A673 (cell line): Measurements from ENCODE around the gene EIF3I. TPM values are rescaled to one million over a fixed set of nuclear protein-coding genes. Genes with fewer than 3 reads are reported as not detected.

Source experiments
- BruUV-seq: library from RNA; stranded (reverse); fragments of 400-500 nt; replicated peaks from 2 replicates; lab custom pipeline; 2021; lab: Mats Ljungman, UMichigan
- CTCF ChIA-PET: fragments of 300-600 bp; sonication (Branson Sonifier 250); formaldehyde crosslinking; loops from one replicate; lab custom pipeline; 2022; ENCODE audit warnings: antibody characterized with exemption; lab: Charles Lee
- POLR2A ChIA-PET: fragments of 300-600 bp; sonication (Branson Sonifier 250); formaldehyde crosslinking; loops from one replicate; lab custom pipeline; 2022; ENCODE audit warnings: antibody characterized with exemption; ENCODE audit not compliant: low non-redundant PET; lab: Charles Lee
- DNase-seq: peaks from one replicate; pipeline ENCODE4 v3.0.0-alpha.2; 2015; ENCODE audit warnings: low spot score
- H3K27ac ChIP-seq: fragments of 200-600 bp; sonication (generic); 2 replicates; pipeline ENCODE4 v1.5.1; 2016; ENCODE audit warnings: mixed run types, low read depth, mild to moderate bottlenecking, mixed read lengths, antibody characterized with exemption, low read length; ENCODE audit not compliant: poor library complexity, severe bottlenecking
- H3K27me3 ChIP-seq: fragments of 200-600 bp; sonication (generic); replicated peaks from 2 replicates; pipeline ENCODE4 v1.6.1; 2017; ENCODE audit warnings: mixed run types, low read depth, mild to moderate bottlenecking, mixed read lengths, antibody characterized with exemption, low read length; ENCODE audit not compliant: insufficient read depth, poor library complexity
- H3K36me3 ChIP-seq: fragments of 200-600 bp; sonication (generic); 2 replicates; pipeline ENCODE4 v1.6.1; 2016; ENCODE audit warnings: mixed run types, mild to moderate bottlenecking, mixed read lengths, antibody characterized with exemption, low read length; ENCODE audit not compliant: insufficient read depth, poor library complexity, severe bottlenecking
- H3K4me1 ChIP-seq: fragments of 200-600 bp; sonication (generic); 2 replicates; pipeline ENCODE4 v1.6.1; 2017; ENCODE audit warnings: mixed run types, mild to moderate bottlenecking, mixed read lengths, antibody characterized with exemption, low read length; ENCODE audit not compliant: insufficient read depth, poor library complexity, severe bottlenecking
- H3K4me3 ChIP-seq: fragments of 200-600 bp; sonication (generic); 2 replicates; pipeline ENCODE4 v1.5.1; 2016; ENCODE audit warnings: low read depth, mixed run types, mild to moderate bottlenecking, mixed read lengths, low read length; ENCODE audit not compliant: poor library complexity, severe bottlenecking
- H3K9me3 ChIP-seq: fragments of 200-600 bp; sonication (generic); 2 replicates; pipeline ENCODE4 v1.6.1; 2016; ENCODE audit warnings: mixed run types, low read depth, mild to moderate bottlenecking, mixed read lengths, antibody characterized with exemption, low read length; ENCODE audit not compliant: poor library complexity, severe bottlenecking
- CTCF ChIP-seq: fragments of 300-800, 200-600 bp; sonication (generic); conservative IDR thresholded peaks from 2 replicates; pipeline ENCODE4 v1.5.1; 2017; ENCODE audit warnings: low read depth, mild to moderate bottlenecking, antibody characterized with exemption, low read length, moderate library complexity, mixed read lengths
- EZH2 ChIP-seq: fragments of 200-600 bp; sonication (generic); IDR thresholded peaks from 2 replicates; pipeline ENCODE4 v1.6.1; 2017; ENCODE audit warnings: borderline replicate concordance, low read depth, mild to moderate bottlenecking, mixed read lengths, antibody characterized with exemption, low read length; ENCODE audit not compliant: poor library complexity, severe bottlenecking
- intact Hi-C: fragments of 100-400 bp; cut with micrococcal nuclease; formaldehyde crosslinking; loops from one replicate; pipeline ENCODE4 v1.10.0; 2022; ENCODE audit not compliant: unreplicated experiment
- total RNA-seq: library from RNA; stranded (reverse); gene quantifications from 2 replicates; pipeline ENCODE4 v1.2.3, GENCODE V29; 2021

Gene EIF3I
- total RNA-seq, 1 experiment from 2014 or later, result 298 TPM

- ChIA-PET CTCF (no interaction called here), POLR2A (no interaction called here)
- no peaks in the 10 kb centered on the region for H3K27me3 ChIP-seq
- H3K9me3 ChIP-seq, result no peaks in the 10 kb centered on the region
- no peak overlapping the region for H3K4me3 ChIP-seq
- no peak overlapping the region for H3K27ac ChIP-seq
- no peak for DNase-seq
- intact Hi-C loops, result no loop called here
- TF ChIP-seq EZH2, result no peak
- no peak for TF ChIP-seq CTCF
- no TSS peak for BruUV-seq
- H3K4me1 ChIP-seq, result no peaks in the 10 kb centered on the region
- H3K36me3 ChIP-seq, result no peaks in the 10 kb centered on the region
These were observed 53.2 kb downstream of the EIF3I start for GRCh38 chr1:32275424-32275823.

- H3K4me1 ChIP-seq, result no peaks in the 10 kb centered on the region
- no peaks in the 10 kb centered on the region for H3K9me3 ChIP-seq
- H3K36me3 ChIP-seq, result no peaks in the 10 kb centered on the region
- no peaks in the 10 kb centered on the region for H3K27me3 ChIP-seq
- no peak overlapping the region for H3K4me3 ChIP-seq
- no peak for DNase-seq
- no peak for TF ChIP-seq EZH2
- TF ChIP-seq CTCF, result no peak
- no TSS peak for BruUV-seq
- POLR2A ChIA-PET, result no interaction called here
- CTCF ChIA-PET, result no interaction called here
- no peak overlapping the region for H3K27ac ChIP-seq
- intact Hi-C loops, result no loop called here
These were observed 54.0 kb downstream of the EIF3I start for GRCh38 chr1:32276032-32276782.

Other genes starting within 250 kb of the EIF3I start
- 226 and 236 TPM in 2 replicates for gene KHDRBS1, start 208.5 kb upstream of the EIF3I start, total RNA-seq
- gene TMEM39B, start 149.5 kb upstream of the EIF3I start, total RNA-seq, result 30.4 and 32.4 TPM in 2 replicates
- 96.8 and 97.4 TPM in 2 replicates for gene KPNA6, start 114.4 kb upstream of the EIF3I start, total RNA-seq
- 62.3 and 62.7 TPM in 2 replicates for gene TXLNA, start 42.7 kb upstream of the EIF3I start, total RNA-seq
- gene CCDC28B, start 21.8 kb upstream of the EIF3I start, total RNA-seq, result 15.6 and 22.4 TPM in 2 replicates
- gene IQCC, start 16.7 kb upstream of the EIF3I start, total RNA-seq, result 7.2 and 7.9 TPM in 2 replicates
- not detected in 2 replicates for gene DCDC2B, start 13.3 kb upstream of the EIF3I start, total RNA-seq
- 15.4 TPM in 2 replicates for gene TMEM234, start 54 bp upstream of the EIF3I start, total RNA-seq
- 0.35 TPM in 1 of 2 replicates, not detected in the other for gene FAM167B, start 24.8 kb downstream of the EIF3I start, total RNA-seq
- gene LCK, start 28.9 kb downstream of the EIF3I start, total RNA-seq, result not detected in 2 replicates
- 192 and 195 TPM in 2 replicates for gene HDAC1, start 69.7 kb downstream of the EIF3I start, total RNA-seq
- 425 and 445 TPM in 2 replicates for gene MARCKSL1, start 113.8 kb downstream of the EIF3I start, total RNA-seq
- 4.7 and 5.2 TPM in 2 replicates for gene FAM229A, start 140.1 kb downstream of the EIF3I start, total RNA-seq
- gene TSSK3, start 140.1 kb downstream of the EIF3I start, total RNA-seq, result 3.9 and 4.3 TPM in 2 replicates
- 47.4 and 48.0 TPM in 2 replicates for gene BSDC1, start 172.0 kb downstream of the EIF3I start, total RNA-seq
- 0.06 and 0.17 TPM in 2 replicates for gene ZBTB8B, start 242.7 kb downstream of the EIF3I start, total RNA-seq